ENCODE results near the gene PIGC. TPM values are rescaled to one million over a fixed set of nuclear protein-coding genes. Genes with fewer than 3 reads are reported as not detected.
A peak's percentile ranks its signal among the peaks of the same experiment; 100 is the strongest.

PIGC gene
- total RNA-seq, 1 experiment from 2014 or later = 41.4 TPM

GRCh38 chr1:172398970-172399755 lies 44.7 kb downstream of the PIGC start:
- DNase-seq (ENCODE audit: low spot score) = peak; percentile 93

- no peak for DNase-seq (ENCODE audit: low spot score)
Observed at GRCh38 chr1:172398193-172398592, 45.7 kb downstream of the PIGC start.

- no peak for DNase-seq (ENCODE audit: low spot score)
Observed at GRCh38 chr1:172397633-172398032, 46.2 kb downstream of the PIGC start.

GRCh38 chr1:172397221-172397620 lies 46.6 kb downstream of the PIGC start:
- no peak for DNase-seq (ENCODE audit: low spot score)

- no peak for DNase-seq (ENCODE audit: low spot score)
Observed at GRCh38 chr1:172395576-172395975, 48.3 kb downstream of the PIGC start.

GRCh38 chr1:172394811-172395210 lies 49.1 kb downstream of the PIGC start:
- no peak for DNase-seq (ENCODE audit: low spot score)

- DNase-seq (ENCODE audit: low spot score) = peak; percentile 34
Observed at GRCh38 chr1:172394141-172394751, 49.6 kb downstream of the PIGC start.

GRCh38 chr1:172393354-172393753 lies 50.5 kb downstream of the PIGC start:
- DNase-seq (ENCODE audit: low spot score) = no peak

- no peak for DNase-seq (ENCODE audit: low spot score)
Observed at GRCh38 chr1:172391976-172392375, 51.9 kb downstream of the PIGC start.

Other genes with a start within 250 kb of the PIGC start
- gene C1orf105, start 23.4 kb downstream of the PIGC start, total RNA-seq (2014; rRNA removed; shearing (Covaris generic)) = not detected in 2 replicates
- gene SUCO, start 89.1 kb upstream of the PIGC start, total RNA-seq (2014; rRNA removed; shearing (Covaris generic)) = 11.5 and 14.7 TPM in 2 replicates
- gene FASLG, start 215.0 kb upstream of the PIGC start, total RNA-seq (2014; rRNA removed; shearing (Covaris generic)) = not detected in 2 replicates